H9 (cell line): ENCODE results near the gene RIMBP2. TPM values are rescaled to one million over a fixed set of nuclear protein-coding genes. Genes with fewer than 3 reads are reported as not detected.

Experiments
- DNase-seq: peaks from one replicate; pipeline ENCODE4 v3.0.0-alpha.2; 2017
- H2AFZ ChIP-seq: one replicate; pipeline ENCODE4 v1.6.1; 2013; ENCODE audit warnings: mild to moderate bottlenecking, low read length, control low read depth, moderate library complexity
- H2AK5ac ChIP-seq: 2 replicates; pipeline ENCODE4 v1.6.1; 2013; ENCODE audit warnings: low read length, control low read depth, mixed read lengths; ENCODE audit not compliant: insufficient read length
- H2BK120ac ChIP-seq: one replicate; pipeline ENCODE4 v1.6.1; 2013; ENCODE audit warnings: low read depth, mild to moderate bottlenecking, low read length, control low read depth, inconsistent platforms; ENCODE audit not compliant: poor library complexity, severe bottlenecking
- H2BK12ac ChIP-seq: 2 replicates; pipeline ENCODE4 v1.6.1; 2013; ENCODE audit warnings: low read length, control low read depth, mixed read lengths, low read depth; ENCODE audit not compliant: insufficient read length
- H2BK15ac ChIP-seq: 2 replicates; pipeline ENCODE4 v1.6.1; 2013; ENCODE audit warnings: low read depth, low read length, control low read depth
- H2BK20ac ChIP-seq: one replicate; pipeline ENCODE4 v1.6.1; 2013; ENCODE audit warnings: low read depth, mild to moderate bottlenecking, low read length, control low read depth, inconsistent platforms; ENCODE audit not compliant: poor library complexity, severe bottlenecking
- H2BK5ac ChIP-seq: 2 replicates; pipeline ENCODE4 v1.6.1; 2013; ENCODE audit warnings: low read length, control low read depth, mixed read lengths; ENCODE audit not compliant: insufficient read length
- H3K14ac ChIP-seq: 2 replicates; pipeline ENCODE4 v1.6.1; 2013; ENCODE audit warnings: low read length, control low read depth; ENCODE audit not compliant: insufficient read depth
- H3K18ac ChIP-seq: 2 replicates; pipeline ENCODE4 v1.6.1; 2013; ENCODE audit warnings: low read depth, mild to moderate bottlenecking, mixed read lengths, low read length, control low read depth; ENCODE audit not compliant: insufficient read length
- H3K23ac ChIP-seq: 2 replicates; pipeline ENCODE4 v1.6.1; 2013; ENCODE audit warnings: low read length, control low read depth, mixed read lengths, low read depth; ENCODE audit not compliant: insufficient read length
- H3K23me2 ChIP-seq: 2 replicates; pipeline ENCODE4 v1.6.1; 2013; ENCODE audit warnings: low read depth, mild to moderate bottlenecking, mixed read lengths, low read length, control low read depth; ENCODE audit not compliant: insufficient read length, poor library complexity, severe bottlenecking
- H3K27ac ChIP-seq: 2 replicates; pipeline ENCODE4 v1.5.1; 2013; ENCODE audit warnings: low read length, control low read depth, mixed read lengths, low read depth; ENCODE audit not compliant: insufficient read length
- H3K27me3 ChIP-seq: 2 replicates; pipeline ENCODE4 v1.6.1; 2013; ENCODE audit warnings: low read length, control low read depth, inconsistent platforms; ENCODE audit not compliant: insufficient read depth
- H3K4ac ChIP-seq: 2 replicates; pipeline ENCODE4 v1.6.1; 2013; ENCODE audit warnings: low read depth, mild to moderate bottlenecking, control low read depth, inconsistent platforms, low read length, moderate library complexity
- H3K4me1 ChIP-seq: 2 replicates; pipeline ENCODE4 v1.6.1; 2013; ENCODE audit warnings: low read length, control low read depth, inconsistent platforms; ENCODE audit not compliant: insufficient read depth
- H3K4me2 ChIP-seq: 2 replicates; pipeline ENCODE4 v1.6.1; 2013; ENCODE audit warnings: low read length, control low read depth, mixed read lengths; ENCODE audit not compliant: insufficient read length, insufficient read depth
- H3K56ac ChIP-seq: 2 replicates; pipeline ENCODE4 v1.6.1; 2013; ENCODE audit warnings: low read depth, mild to moderate bottlenecking, mixed read lengths, low read length, control low read depth; ENCODE audit not compliant: insufficient read length
- H3K79me1 ChIP-seq: 2 replicates; pipeline ENCODE4 v1.6.1; 2013; ENCODE audit warnings: low read depth, mild to moderate bottlenecking, moderate library complexity, low read length, control low read depth, inconsistent platforms; ENCODE audit not compliant: insufficient read depth, poor library complexity, severe bottlenecking
- H3K79me2 ChIP-seq: 2 replicates; pipeline ENCODE4 v1.6.1; 2013; ENCODE audit warnings: low read length, control low read depth, inconsistent platforms; ENCODE audit not compliant: insufficient read depth
- H3K9ac ChIP-seq: 2 replicates; pipeline ENCODE4 v1.6.1; 2013; ENCODE audit warnings: low read length, control low read depth, mixed read lengths; ENCODE audit not compliant: insufficient read length; ENCODE audit errors: extremely low read depth
- H3K9me3 ChIP-seq: one replicate; pipeline ENCODE4 v1.6.1; 2013; ENCODE audit warnings: low read depth, low read length, inconsistent platforms; ENCODE audit not compliant: control insufficient read depth
- H3T11ph ChIP-seq: one replicate; pipeline ENCODE4 v1.6.1; 2013; ENCODE audit warnings: mild to moderate bottlenecking, low read length, control low read depth, inconsistent platforms
- H4K20me1 ChIP-seq: one replicate; pipeline ENCODE4 v1.6.1; 2013; ENCODE audit not compliant: control insufficient read depth, insufficient read length, insufficient read depth
- H4K5ac ChIP-seq: 2 replicates; pipeline ENCODE4 v1.6.1; 2013; ENCODE audit warnings: low read depth, mild to moderate bottlenecking, mixed read lengths, low read length, control low read depth; ENCODE audit not compliant: insufficient read length
- H4K8ac ChIP-seq: replicated peaks from 2 replicates; pipeline ENCODE4 v1.6.1; 2013; ENCODE audit warnings: low read length, control low read depth, mixed read lengths, low read depth; ENCODE audit not compliant: insufficient read length
- H4K91ac ChIP-seq: 2 replicates; pipeline ENCODE4 v1.6.1; 2013; ENCODE audit warnings: low read depth, mild to moderate bottlenecking, moderate library complexity, mixed read lengths, low read length, control low read depth; ENCODE audit not compliant: insufficient read length
- H3K27ac Mint-ChIP-seq, 3 experiments: 2 replicates in 2 of 3; 3 replicates in 1 of 3; pipeline ENCODE4 v1.8.0; 2020 to 2021; ENCODE audit warnings: mixed read lengths in 3 of 3, mild to moderate bottlenecking in 1 of 3, moderate library complexity in 1 of 3
- H3K27me3 Mint-ChIP-seq: 2 replicates; pipeline ENCODE4 v1.8.0; 2021; ENCODE audit warnings: low read depth, mild to moderate bottlenecking, moderate library complexity, mixed read lengths
- H3K36me3 Mint-ChIP-seq, 3 experiments: 2 replicates in 2 of 3; 3 replicates in 1 of 3; pipeline ENCODE4 v1.8.0; 2020 to 2021; ENCODE audit warnings: low read depth in 3 of 3, mixed read lengths in 3 of 3; ENCODE audit not compliant: insufficient read depth in 1 of 3
- H3K4me1 Mint-ChIP-seq, 2 experiments: 2 replicates each; pipeline ENCODE4 v1.8.0; 2020; ENCODE audit warnings: mixed read lengths in 2 of 2
- H3K4me3 Mint-ChIP-seq, 2 experiments: 2 replicates in 1 of 2; 3 replicates in 1 of 2; pipeline ENCODE4 v1.8.0; 2020 to 2021; ENCODE audit warnings: mild to moderate bottlenecking in 2 of 2, mixed read lengths in 2 of 2, moderate library complexity in 1 of 2
- H3K9me3 Mint-ChIP-seq, 2 experiments: 2 replicates in 1 of 2; 3 replicates in 1 of 2; pipeline ENCODE4 v1.8.0; 2020; ENCODE audit warnings: mild to moderate bottlenecking in 2 of 2, mixed read lengths in 2 of 2, moderate library complexity in 1 of 2
- WGBS: extraction: QIAGEN DNeasy Blood & Tissue Kit; methylation state at CpG from one replicate; pipeline ENCODE4 v1.1.7; 2013; ENCODE audit warnings: missing lambda C conversion rate, low lambda C conversion rate, mixed read lengths; ENCODE audit not compliant: insufficient read length; ENCODE audit errors: extremely low coverage; 5-methylcytosine and 5-hydroxymethylcytosine counted together
- total RNA-seq: library from RNA; stranded (reverse); gene quantifications from 2 replicates; pipeline ENCODE4 v1.2.1, GENCODE V29; 2021
- TF ChIP-seq, protein P1 (sequence below): fragments of 200-600 bp; sonication (generic); conservative IDR thresholded peaks from 3 replicates; pipeline ENCODE4 v1.8.0; 2021; ENCODE audit warnings: antibody characterized with exemption, mild to moderate bottlenecking

Gene RIMBP2
- total RNA-seq, 1 experiment from 2014 or later: 0.70 TPM

DNA sequence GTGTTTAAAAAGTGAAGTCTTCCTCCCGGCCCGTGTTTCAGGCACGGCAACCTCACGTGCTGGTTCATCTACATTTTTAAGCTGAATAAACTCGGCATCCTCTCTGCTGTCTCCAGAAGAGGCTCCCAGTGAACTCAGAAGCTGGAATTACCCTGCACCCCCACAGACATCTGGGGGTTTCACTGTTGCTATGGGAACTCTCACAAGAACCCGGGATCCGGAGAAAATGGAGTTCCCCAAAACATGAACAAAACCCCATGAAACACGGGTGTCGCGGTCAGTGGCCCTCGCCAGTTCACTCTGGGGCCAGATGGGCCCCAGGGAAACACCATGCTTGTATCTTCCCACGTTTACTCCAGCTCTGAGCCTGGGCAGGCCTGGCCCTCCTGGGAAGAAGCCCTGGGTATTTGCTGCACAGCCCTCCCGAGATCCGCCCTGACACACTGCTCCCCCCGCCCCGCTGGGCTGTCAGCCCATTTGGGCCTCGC lies 234.7 kb downstream of the RIMBP2 start:
- no peak overlapping the region for H2AK5ac ChIP-seq
- H2BK20ac ChIP-seq: no peak overlapping the region
- no peak overlapping the region for H3K56ac ChIP-seq
- Mint-ChIP-seq H3K27me3 (peaks cover 15% of the 10 kb centered on the region), H3K4me3 (no peak overlapping the region), H3K4me1 (peaks cover 13 to 21% of the 10 kb centered on the region in 2 experiments), H3K27ac (peak overlapping the region in 2 of 3 experiments; percentile 71 to 84; a peak in 3 of 7 replicates), H3K9me3 (no peaks in the 10 kb centered on the region), H3K36me3 (no peaks in the 10 kb centered on the region)
- no peak overlapping the region for H4K8ac ChIP-seq
- H2BK12ac ChIP-seq: no peak overlapping the region
- H2AFZ ChIP-seq: no peak overlapping the region
- H3K23me2 ChIP-seq: no peaks in the 10 kb centered on the region
- H3K4me2 ChIP-seq: no peak overlapping the region
- TF ChIP-seq, protein P1, sequence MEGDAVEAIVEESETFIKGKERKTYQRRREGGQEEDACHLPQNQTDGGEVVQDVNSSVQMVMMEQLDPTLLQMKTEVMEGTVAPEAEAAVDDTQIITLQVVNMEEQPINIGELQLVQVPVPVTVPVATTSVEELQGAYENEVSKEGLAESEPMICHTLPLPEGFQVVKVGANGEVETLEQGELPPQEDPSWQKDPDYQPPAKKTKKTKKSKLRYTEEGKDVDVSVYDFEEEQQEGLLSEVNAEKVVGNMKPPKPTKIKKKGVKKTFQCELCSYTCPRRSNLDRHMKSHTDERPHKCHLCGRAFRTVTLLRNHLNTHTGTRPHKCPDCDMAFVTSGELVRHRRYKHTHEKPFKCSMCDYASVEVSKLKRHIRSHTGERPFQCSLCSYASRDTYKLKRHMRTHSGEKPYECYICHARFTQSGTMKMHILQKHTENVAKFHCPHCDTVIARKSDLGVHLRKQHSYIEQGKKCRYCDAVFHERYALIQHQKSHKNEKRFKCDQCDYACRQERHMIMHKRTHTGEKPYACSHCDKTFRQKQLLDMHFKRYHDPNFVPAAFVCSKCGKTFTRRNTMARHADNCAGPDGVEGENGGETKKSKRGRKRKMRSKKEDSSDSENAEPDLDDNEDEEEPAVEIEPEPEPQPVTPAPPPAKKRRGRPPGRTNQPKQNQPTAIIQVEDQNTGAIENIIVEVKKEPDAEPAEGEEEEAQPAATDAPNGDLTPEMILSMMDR: no peak
- no peak overlapping the region for H3K23ac ChIP-seq
- H3K4ac ChIP-seq: no peak overlapping the region
- no peak overlapping the region for H2BK5ac ChIP-seq
- no peak for DNase-seq
- no peak overlapping the region for H2BK120ac ChIP-seq
- H3K9me3 ChIP-seq: no peaks in the 10 kb centered on the region
- no peak overlapping the region for H4K5ac ChIP-seq
- H2BK15ac ChIP-seq: no peak overlapping the region
- 0 out of 2 replicates have a peak overlapping the region, but pooled peaks have one; percentile 12 for H3K14ac ChIP-seq
- no peaks in the 10 kb centered on the region for H4K20me1 ChIP-seq
- no peaks in the 10 kb centered on the region for H3K79me1 ChIP-seq
- H3K9ac ChIP-seq: no peak overlapping the region
- H3T11ph ChIP-seq: no peak overlapping the region
- no peaks in the 10 kb centered on the region for H3K27me3 ChIP-seq
- no peak overlapping the region for H3K27ac ChIP-seq
- H3K4me1 ChIP-seq: no peaks in the 10 kb centered on the region; the same call in 1 of the 2 replicates
- H4K91ac ChIP-seq: no peak overlapping the region
- no peaks in the 10 kb centered on the region for H3K79me2 ChIP-seq
- no CpG with 5 or more reads among the region's 17 CpGs for WGBS
- no peak overlapping the region for H3K18ac ChIP-seq
